CD4-positive, CD25-positive, alpha-beta regulatory T cell (primary cell): Measurements from ENCODE around the gene ZNF469. TPM values are rescaled to one million over a fixed set of nuclear protein-coding genes. Genes with fewer than 3 reads are reported as not detected.

Experiments used
- ATAC-seq, 2 donors: fragments of 150-1000 bp; cut with Tn5 transposase; one replicate each; pipeline ENCODE4 v1.10.0; 2021; ENCODE audit warnings: low read depth in 2 of 2, moderate number of reproducible peaks in 2 of 2, moderate library complexity in 1 of 2
- DNase-seq, 3 donors: peaks; one replicate each; pipeline versions ENCODE4 v3.0.0 to v3.0.0-alpha.2; 2012 to 2022; ENCODE audit warnings: mixed read lengths in 1 of 3
- H3K27ac ChIP-seq: one replicate; pipeline ENCODE4 v1.7.0; 2013; ENCODE audit warnings: mild to moderate bottlenecking, low read length; ENCODE audit not compliant: insufficient read depth, poor library complexity, severe bottlenecking
- H3K27me3 ChIP-seq: one replicate; pipeline ENCODE4 v1.7.0; 2013; ENCODE audit warnings: low read length; ENCODE audit not compliant: control insufficient read depth, insufficient read depth
- H3K36me3 ChIP-seq: one replicate; pipeline ENCODE4 v1.7.0; 2013; ENCODE audit warnings: mild to moderate bottlenecking, low read length, moderate library complexity; ENCODE audit not compliant: control insufficient read depth, insufficient read depth
- H3K4me1 ChIP-seq: 2 replicates; pipeline ENCODE4 v1.7.0; 2013; ENCODE audit warnings: mild to moderate bottlenecking, low read length; ENCODE audit not compliant: insufficient read depth, control insufficient read depth, poor library complexity, severe bottlenecking
- H3K4me3 ChIP-seq: one replicate; pipeline ENCODE4 v1.7.0; 2013; ENCODE audit warnings: low read depth, mild to moderate bottlenecking, low read length, moderate library complexity
- H3K9me3 ChIP-seq, 2 experiments: 1 replicate in 1 of 2; 2 replicates in 1 of 2; pipeline ENCODE4 v1.7.0; 2013; ENCODE audit warnings: low read length in 2 of 2, mild to moderate bottlenecking in 1 of 2, moderate library complexity in 1 of 2; ENCODE audit not compliant: control insufficient read depth in 2 of 2
- H3K27ac Mint-ChIP-seq, 3 donors: one replicate each; pipeline ENCODE4 v1.8.0; 2020 to 2022; ENCODE audit warnings: mild to moderate bottlenecking in 3 of 3, mixed read lengths in 3 of 3, moderate library complexity in 2 of 3
- H3K27me3 Mint-ChIP-seq: one replicate; pipeline ENCODE4 v1.8.0; 2022; ENCODE audit warnings: mild to moderate bottlenecking, mixed read lengths
- H3K36me3 Mint-ChIP-seq: one replicate; pipeline ENCODE4 v1.8.0; 2020; ENCODE audit warnings: mixed read lengths
- H3K4me1 Mint-ChIP-seq, 4 donors: one replicate each; pipeline ENCODE4 v1.8.0; 2020 to 2022; ENCODE audit warnings: mixed read lengths in 4 of 4, mild to moderate bottlenecking in 1 of 4
- H3K4me3 Mint-ChIP-seq, 4 donors: one replicate each; pipeline ENCODE4 v1.8.0; 2020 to 2022; ENCODE audit warnings: mild to moderate bottlenecking in 4 of 4, mixed read lengths in 4 of 4, moderate library complexity in 3 of 4
- H3K9me3 Mint-ChIP-seq, 7 donors: one replicate each; pipeline ENCODE4 v1.8.0; 2020 to 2022; ENCODE audit warnings: mixed read lengths in 7 of 7, mild to moderate bottlenecking in 3 of 7, moderate library complexity in 2 of 7
- polyA plus RNA-seq, 4 donors: library from polyadenylated mRNA; unstranded; fragments of 300-500 nt; fragmentation: Illumina TruSeq; gene quantifications; one replicate each; pipeline ENCODE4 v1.2.3, GENCODE V29; 2021
- total RNA-seq: library from RNA; stranded (reverse); gene quantifications from one replicate; pipeline ENCODE4 v1.2.3, GENCODE V29; 2022

ZNF469 gene
- total and polyA plus RNA-seq, 5 donors from 2014 or later: 0.01 to 0.32 (median 0.02) TPM; not detected in 2

DNA sequence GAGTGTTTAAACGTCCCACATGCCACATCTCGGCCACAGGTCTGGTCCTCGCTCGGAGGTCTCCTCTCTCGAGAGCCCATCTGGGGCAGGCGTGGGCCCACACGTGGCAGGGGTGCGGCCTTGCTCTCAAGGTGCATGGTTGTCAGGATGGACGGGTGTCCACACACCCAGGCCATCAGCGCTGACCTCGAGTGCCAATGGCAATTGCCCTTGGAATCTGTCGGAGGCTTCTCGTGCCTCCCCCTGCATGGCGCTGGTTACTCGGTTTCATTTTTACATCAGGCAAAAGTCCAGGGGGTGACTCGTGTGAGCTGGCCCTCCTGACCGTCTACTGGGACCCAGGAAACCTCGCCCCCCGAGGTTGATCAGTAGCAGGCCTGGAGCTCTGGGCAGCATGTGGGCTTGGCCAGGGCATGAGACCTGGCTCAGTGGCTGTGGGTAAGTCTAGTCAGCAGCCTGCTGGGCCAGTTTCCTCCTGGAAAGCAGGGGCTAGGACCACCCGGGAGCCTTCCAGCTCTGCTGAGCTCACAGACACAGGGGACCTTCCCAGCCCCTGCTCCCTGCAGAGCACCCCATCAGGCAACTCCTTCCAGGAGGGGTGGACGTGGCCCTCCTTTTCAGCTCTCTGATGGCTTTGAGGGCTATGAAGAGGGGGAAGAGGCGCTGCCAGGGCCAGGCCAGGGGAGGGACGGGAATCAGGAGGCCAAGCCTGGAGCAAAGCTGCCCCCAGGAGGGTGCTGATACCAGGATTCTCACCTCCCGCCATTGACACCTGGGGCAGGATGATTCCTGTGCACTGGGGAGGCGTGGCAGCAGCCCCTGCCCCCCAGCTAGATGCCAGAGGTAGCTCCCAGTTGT lies 3.7 kb upstream of the ZNF469 start:
- peaks cover 3% of the 10 kb centered on the region for H3K4me1 ChIP-seq
- no peak overlapping the region for H3K27ac ChIP-seq
- DNase-seq (no peak), ATAC-seq (no peak)
- H3K4me3 ChIP-seq: no peak overlapping the region
- H3K27me3 ChIP-seq: peaks cover 5% of the 10 kb centered on the region
- Mint-ChIP-seq H3K4me3 (no peak overlapping the region), H3K27me3 (peaks cover 10% of the 10 kb centered on the region), H3K4me1 (peaks cover 0 to 5% (median 0%) of the 10 kb centered on the region in 4 donors), H3K36me3 (no peaks in the 10 kb centered on the region), H3K27ac (no peak overlapping the region), H3K9me3 (peaks cover 0 to 3% (median 0%) of the 10 kb centered on the region in 7 donors)
- peaks cover 0 to 3% of the 10 kb centered on the region in 2 experiments for H3K9me3 ChIP-seq
- no peaks in the 10 kb centered on the region for H3K36me3 ChIP-seq

- DNase-seq (no peak), ATAC-seq (no peak)
- Histone ChIP-seq H3K27me3 (peaks cover 8% of the 10 kb centered on the region), H3K4me3 (no peak overlapping the region), H3K9me3 (peaks cover 0 to 3% of the 10 kb centered on the region in 2 experiments), H3K36me3 (no peaks in the 10 kb centered on the region), H3K4me1 (peaks cover 4% of the 10 kb centered on the region), H3K27ac (no peak overlapping the region)
- H3K9me3 Mint-ChIP-seq: peaks cover 0 to 3% (median 0%) of the 10 kb centered on the region in 7 donors
- no peak overlapping the region for H3K4me3 Mint-ChIP-seq
- no peak overlapping the region for H3K27ac Mint-ChIP-seq
- H3K27me3 Mint-ChIP-seq: peaks cover 16% of the 10 kb centered on the region
- peaks cover 0 to 7% (median 0%) of the 10 kb centered on the region in 4 donors for H3K4me1 Mint-ChIP-seq
- no peaks in the 10 kb centered on the region for H3K36me3 Mint-ChIP-seq
Observed at GRCh38 chr16:88379694-88380040, 3.1 kb upstream of the ZNF469 start.

GRCh38 chr16:88380099-88380498 lies 2.7 kb upstream of the ZNF469 start:
- Mint-ChIP-seq H3K4me3 (no peak overlapping the region), H3K36me3 (no peaks in the 10 kb centered on the region), H3K9me3 (peaks cover 0 to 3% (median 0%) of the 10 kb centered on the region in 7 donors), H3K4me1 (peaks cover 0 to 7% (median 0%) of the 10 kb centered on the region in 4 donors), H3K27ac (no peak overlapping the region), H3K27me3 (peaks cover 20% of the 10 kb centered on the region)
- no peak for ATAC-seq
- Histone ChIP-seq H3K9me3 (peaks cover 0 to 3% of the 10 kb centered on the region in 2 experiments), H3K4me3 (no peak overlapping the region), H3K4me1 (peaks cover 4% of the 10 kb centered on the region), H3K36me3 (no peaks in the 10 kb centered on the region), H3K27ac (no peak overlapping the region), H3K27me3 (peaks cover 11% of the 10 kb centered on the region)
- DNase-seq: no peak

GRCh38 chr16:88380619-88381018 lies 2.1 kb upstream of the ZNF469 start:
- DNase-seq: no peak
- Histone ChIP-seq H3K27ac (no peak overlapping the region), H3K4me3 (no peak overlapping the region), H3K36me3 (no peaks in the 10 kb centered on the region), H3K27me3 (peaks cover 11% of the 10 kb centered on the region), H3K4me1 (peaks cover 4% of the 10 kb centered on the region), H3K9me3 (peaks cover 0 to 3% of the 10 kb centered on the region in 2 experiments)
- Mint-ChIP-seq H3K27ac (no peak overlapping the region), H3K9me3 (peaks cover 0 to 1% (median 0%) of the 10 kb centered on the region in 7 donors), H3K36me3 (no peaks in the 10 kb centered on the region), H3K27me3 (peaks cover 24% of the 10 kb centered on the region), H3K4me3 (no peak overlapping the region), H3K4me1 (peaks cover 0 to 7% (median 0%) of the 10 kb centered on the region in 4 donors)
- ATAC-seq: no peak

DNA sequence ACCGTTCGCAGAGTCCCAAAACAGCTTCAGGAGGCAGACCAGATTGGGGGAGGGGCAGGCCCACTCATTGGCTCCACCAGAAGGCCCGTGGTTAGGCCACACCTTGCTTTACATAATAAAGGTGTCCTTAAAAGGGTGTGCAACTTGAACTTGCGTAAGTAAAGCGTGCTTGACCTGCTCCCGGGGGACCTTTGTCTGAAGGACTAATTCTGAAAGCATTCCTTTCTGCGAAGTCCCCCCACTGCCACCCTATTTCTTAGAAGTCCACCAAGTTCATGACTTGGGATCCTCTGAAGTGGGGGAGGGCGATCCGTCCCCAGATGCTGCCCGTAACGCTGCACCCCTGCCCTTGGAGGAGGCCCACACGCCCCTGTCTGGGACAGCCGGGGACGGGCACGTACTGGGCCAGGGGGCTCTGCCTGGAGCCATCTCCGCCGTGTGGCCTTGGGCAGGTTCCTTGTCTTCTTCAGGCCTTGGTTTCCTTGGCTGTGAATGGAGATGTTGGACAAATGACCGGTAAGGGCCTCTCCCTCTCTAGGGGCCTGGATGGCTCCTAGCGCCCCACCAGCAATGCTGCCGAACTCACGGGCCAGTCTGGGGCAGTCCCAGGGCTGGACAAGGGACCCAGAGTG lies 823 bp upstream of the ZNF469 start:
- no peaks in the 10 kb centered on the region for H3K36me3 Mint-ChIP-seq
- Histone ChIP-seq H3K4me1 (peaks cover 4% of the 10 kb centered on the region), H3K27ac (no peak overlapping the region), H3K9me3 (peaks cover 0 to 3% of the 10 kb centered on the region in 2 experiments), H3K4me3 (no peak overlapping the region), H3K27me3 (peaks cover 11% of the 10 kb centered on the region), H3K36me3 (no peaks in the 10 kb centered on the region)
- H3K4me3 Mint-ChIP-seq: no peak overlapping the region
- ATAC-seq: no peak
- peaks cover 34% of the 10 kb centered on the region for H3K27me3 Mint-ChIP-seq
- H3K9me3 Mint-ChIP-seq: no peaks in the 10 kb centered on the region
- no peak overlapping the region for H3K27ac Mint-ChIP-seq
- no peak for DNase-seq
- peaks cover 0 to 7% (median 0%) of the 10 kb centered on the region in 4 donors for H3K4me1 Mint-ChIP-seq

- DNase-seq: no peak
Observed at GRCh38 chr16:88383401-88384221, 852 bp downstream of the ZNF469 start.

More at GRCh38 chr16:88383401-88384221, 852 bp downstream of the ZNF469 start:
- Histone ChIP-seq H3K27ac (no peak overlapping the region), H3K9me3 (peaks cover 0 to 3% of the 10 kb centered on the region in 2 experiments), H3K4me3 (no peak overlapping the region), H3K36me3 (no peaks in the 10 kb centered on the region), H3K27me3 (peaks cover 11% of the 10 kb centered on the region), H3K4me1 (peaks cover 4% of the 10 kb centered on the region)
- Mint-ChIP-seq H3K4me1 (peaks cover 0 to 7% (median 0%) of the 10 kb centered on the region in 4 donors), H3K27ac (no peak overlapping the region), H3K36me3 (no peaks in the 10 kb centered on the region), H3K27me3 (peaks cover 34% of the 10 kb centered on the region), H3K4me3 (peak overlapping the region in 1 of 4 donors; percentile 29), H3K9me3 (no peaks in the 10 kb centered on the region)
- no peak for ATAC-seq
